Ishikawa (cell line): Measurements from ENCODE around the gene TCF7.

Source experiments
- EP300 ChIP-seq: IDR thresholded peaks from 2 replicates; pipeline ENCODE4 v1.6.1; 2012; ENCODE audit warnings: borderline replicate concordance
- MAX ChIP-seq: IDR thresholded peaks from 2 replicates; pipeline ENCODE4 v1.6.1; 2012
- NFIC ChIP-seq: IDR thresholded peaks from 2 replicates; pipeline ENCODE4 v1.6.1; 2012
- RAD21 ChIP-seq: IDR thresholded peaks from 2 replicates; pipeline ENCODE4 v1.6.1; 2012; ENCODE audit warnings: low read depth
- REST ChIP-seq: IDR thresholded peaks from 2 replicates; pipeline ENCODE4 v1.6.1; 2012; ENCODE audit warnings: low read depth, mild to moderate bottlenecking
- TAF1 ChIP-seq: IDR thresholded peaks from 2 replicates; pipeline ENCODE4 v1.6.1; 2012; ENCODE audit warnings: low read depth, mild to moderate bottlenecking
- TCF12 ChIP-seq: IDR thresholded peaks from 2 replicates; pipeline ENCODE4 v1.6.1; 2012; ENCODE audit warnings: low read depth
- ZBTB7A ChIP-seq: IDR thresholded peaks from 2 replicates; pipeline ENCODE4 v1.6.1; 2012; ENCODE audit warnings: low read depth

GRCh38 chr5:134122530-134122929 is 8.0 kb downstream of the TCF7 start:
- no peak for TF ChIP-seq TCF12
- TF ChIP-seq MAX = no peak
- no peak for TF ChIP-seq EP300
- no peak for TF ChIP-seq REST
- no peak for TF ChIP-seq RAD21
- TF ChIP-seq ZBTB7A = no peak
- TF ChIP-seq TAF1 = no peak
- no peak for TF ChIP-seq NFIC
